NCI-H526 (cell line): ENCODE results near the gene RNF130.
"Not testable (repeated sequence)": the region's sequence is repeated elsewhere in the genome, so short reads cannot be mapped to it uniquely, and the experiment has no call there.

Experiments
- DNase-seq, 2 experiments: peaks; one replicate each; lab custom pipeline; 2025; lab: John Stamatoyannopoulos, UW

RNF130 gene

DNA sequence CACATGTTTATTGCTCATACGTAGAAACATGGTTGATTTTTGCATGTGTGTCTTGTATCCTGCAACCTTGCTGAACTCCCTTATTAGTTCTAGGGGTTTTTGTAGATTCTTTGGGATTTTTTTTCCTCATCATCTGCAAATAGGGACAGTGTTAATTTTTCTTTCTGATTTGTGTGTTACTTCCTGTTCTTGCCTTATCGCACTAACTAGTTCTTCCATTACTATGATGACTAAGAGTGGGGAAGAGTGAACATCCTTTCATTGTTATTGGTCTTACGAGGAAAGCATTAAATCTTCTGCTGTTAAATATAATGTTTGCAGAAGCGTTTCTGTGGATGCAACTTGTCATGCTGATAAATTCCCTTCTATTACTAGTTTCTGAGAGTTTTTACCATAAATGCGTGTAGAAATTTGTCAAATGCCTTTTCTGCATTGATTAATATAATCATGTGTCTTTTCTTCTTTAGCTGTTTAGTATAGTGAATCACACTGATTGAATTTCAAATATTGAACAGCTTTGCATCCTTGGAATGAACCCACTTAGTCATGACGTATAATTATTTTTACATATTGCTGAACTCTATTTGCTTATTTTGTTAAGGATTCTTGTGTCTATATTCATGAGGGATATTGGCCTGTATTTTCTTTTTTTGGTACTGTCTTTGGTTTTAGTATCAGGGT, 32.1 kb upstream of the RNF130 start:
- no peak for DNase-seq

DNA sequence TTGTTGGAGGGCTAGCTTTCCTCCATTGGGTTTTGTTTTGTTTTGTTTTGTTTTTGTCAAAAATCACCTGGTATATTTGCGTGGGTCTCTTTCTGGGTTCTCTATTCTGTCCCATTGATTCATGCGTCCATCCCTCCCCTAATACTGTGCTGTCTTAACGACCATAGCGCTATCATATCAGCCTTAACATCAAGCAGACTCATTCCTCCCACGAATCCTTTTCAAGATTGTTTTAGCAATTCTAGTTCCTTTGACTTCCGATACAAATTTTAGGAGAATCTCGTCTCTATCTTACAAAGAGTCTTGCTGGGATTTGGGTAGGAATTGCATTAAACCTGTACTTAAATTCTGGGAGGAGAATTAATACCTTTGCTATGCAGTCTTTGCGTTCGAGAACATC, 31.1 kb upstream of the RNF130 start:
- no peak for DNase-seq

DNA sequence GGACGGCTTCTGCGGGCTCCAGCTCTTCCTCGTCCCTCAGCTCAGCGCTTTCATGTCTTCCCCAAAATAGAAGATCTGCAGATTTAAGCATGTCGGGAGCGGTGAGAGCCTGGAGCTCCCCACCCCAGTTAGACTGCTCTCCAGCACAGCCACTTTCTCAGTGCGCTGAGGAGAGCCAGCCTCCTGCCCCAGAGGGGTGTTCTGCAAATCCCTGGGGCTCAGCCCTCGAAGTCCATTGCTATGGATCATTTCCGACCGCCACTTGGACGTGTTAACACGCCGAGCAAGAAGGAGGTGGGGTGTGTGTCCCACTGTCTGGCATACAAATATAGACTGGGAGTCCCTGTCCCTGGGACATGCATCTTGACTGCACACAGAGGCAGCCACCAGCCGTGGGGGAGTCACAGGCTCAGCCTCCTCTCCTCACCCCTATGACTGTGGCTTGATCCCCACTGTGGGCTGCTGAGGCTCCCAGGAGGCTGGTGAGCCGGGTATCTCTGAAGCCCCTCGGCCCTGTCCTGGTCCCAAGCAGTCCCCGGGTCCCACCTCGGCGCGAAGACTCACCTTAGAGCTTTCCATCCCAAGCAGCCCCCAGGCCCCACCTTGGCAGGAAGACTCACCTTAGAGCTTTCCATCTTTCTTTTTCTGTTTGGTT, 30.0 kb upstream of the RNF130 start:
- DNase-seq: no peak

DNA sequence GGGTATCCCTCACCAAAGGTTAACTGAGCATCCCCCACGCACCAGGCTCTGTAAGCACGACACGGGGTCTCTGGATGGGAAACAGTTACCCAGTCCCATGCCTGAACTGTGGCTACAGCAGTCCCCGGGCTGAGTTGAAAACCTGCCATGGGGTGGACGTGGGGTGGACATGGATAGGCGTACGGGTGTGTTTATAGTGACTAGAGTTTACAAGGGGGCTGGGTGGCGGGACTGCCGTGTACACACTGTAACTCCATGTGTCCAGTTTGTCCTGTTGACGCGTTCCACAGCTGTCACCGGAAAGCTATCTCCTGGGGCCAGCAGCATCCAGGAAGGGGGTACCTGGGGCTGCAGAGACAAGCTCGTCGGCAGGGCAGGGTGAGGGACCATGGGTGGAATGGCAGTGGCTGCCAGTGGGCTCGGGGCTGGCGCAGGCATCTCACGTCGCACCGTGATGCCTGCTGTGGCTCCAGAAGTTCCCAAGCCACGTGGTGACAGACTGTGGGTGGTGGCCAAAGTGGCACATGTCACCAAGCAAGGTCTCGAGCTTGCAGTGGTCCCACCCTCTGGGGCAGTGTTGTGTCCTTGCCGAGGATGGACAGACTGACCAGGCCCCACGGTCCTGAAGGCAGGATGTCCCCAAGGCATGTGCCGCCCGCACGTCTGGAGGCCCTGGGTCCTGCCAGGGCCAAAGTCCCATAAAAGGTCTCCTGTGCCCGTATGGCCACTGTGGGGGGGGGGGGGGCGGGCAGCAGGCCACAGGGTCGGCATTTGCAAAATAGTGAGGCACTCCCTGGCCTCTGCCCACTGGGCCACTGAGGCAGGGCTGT, 29.3 kb upstream of the RNF130 start:
- no peak for DNase-seq

DNA sequence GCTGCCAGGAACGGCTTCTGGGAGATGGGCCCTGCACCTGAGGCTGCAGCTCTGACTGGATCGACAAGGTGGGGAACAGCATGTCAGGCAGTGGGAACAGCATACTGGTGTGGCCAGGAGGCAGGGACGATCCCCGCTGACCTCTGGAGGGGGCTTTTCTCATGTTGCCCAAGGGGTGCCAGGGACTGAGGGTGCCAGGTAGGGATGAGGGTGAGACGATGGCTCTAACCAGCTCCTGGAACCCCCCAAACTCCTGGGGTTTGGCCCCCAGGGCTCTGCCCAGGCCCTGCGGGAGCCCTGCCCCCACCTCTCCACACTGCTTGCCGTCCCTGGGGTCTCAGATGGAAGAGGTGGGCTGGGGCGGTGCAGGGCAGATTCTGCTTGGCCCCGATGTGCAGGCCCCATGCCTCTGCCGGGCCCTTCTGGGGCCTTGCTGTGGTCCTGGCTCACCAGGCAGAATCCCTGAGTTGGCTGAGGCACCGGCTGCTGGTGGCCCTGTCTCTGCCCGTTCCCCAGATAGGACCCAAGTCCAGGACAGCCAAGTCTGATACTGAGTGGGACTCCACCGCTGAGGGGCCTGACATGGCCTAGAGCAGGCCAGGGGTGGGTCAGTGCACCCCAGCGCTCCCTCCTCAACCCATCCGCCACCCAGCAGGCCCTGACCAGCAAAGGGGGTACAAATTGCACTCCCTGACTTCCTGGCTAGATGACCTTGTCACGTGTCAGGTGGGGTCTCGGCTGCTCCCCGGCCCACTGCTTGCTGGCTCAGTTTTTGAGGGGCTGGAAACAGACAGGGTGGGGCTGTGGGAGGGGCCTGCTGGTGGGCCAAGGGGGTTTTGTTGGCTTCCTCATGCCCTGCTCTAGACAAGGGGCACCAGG, 28.4 kb upstream of the RNF130 start:
- no peak for DNase-seq

DNA sequence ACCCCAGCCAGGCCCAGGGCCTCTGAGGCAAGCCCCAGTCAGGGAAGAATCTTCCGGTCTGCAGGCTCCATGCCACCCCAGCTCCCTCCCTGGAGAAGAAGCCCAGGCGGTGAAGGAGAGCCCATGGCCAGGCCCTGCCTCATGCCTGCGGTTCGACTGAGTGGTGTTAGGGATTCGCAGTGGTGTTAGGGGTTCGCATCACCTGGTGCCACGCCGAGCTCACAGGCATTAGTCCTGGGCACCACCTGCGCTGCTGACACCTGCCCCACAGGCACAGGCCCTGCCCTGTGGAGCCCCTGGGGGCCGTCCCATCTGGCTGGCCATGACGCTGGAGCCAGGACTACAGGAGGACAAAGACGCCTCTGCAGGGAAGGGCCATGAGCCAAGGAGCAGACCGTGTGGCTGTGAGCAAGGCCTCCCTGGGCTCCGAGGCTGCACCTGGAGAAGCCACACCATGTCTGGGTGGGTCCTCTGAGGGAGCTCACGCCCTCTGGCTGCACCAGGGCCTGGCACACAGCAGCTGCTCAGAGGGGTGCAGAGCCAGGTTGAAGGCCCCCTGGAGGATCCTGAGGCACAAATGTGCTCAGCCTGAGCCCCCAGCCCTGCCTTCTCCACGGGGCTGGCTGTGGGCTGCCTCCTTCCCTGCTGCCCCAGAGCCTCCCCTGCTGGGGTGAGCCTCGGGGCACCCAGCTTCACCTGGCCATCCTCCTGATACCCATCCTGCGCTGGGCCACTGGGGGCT, 27.6 kb upstream of the RNF130 start:
- no peak for DNase-seq

DNA sequence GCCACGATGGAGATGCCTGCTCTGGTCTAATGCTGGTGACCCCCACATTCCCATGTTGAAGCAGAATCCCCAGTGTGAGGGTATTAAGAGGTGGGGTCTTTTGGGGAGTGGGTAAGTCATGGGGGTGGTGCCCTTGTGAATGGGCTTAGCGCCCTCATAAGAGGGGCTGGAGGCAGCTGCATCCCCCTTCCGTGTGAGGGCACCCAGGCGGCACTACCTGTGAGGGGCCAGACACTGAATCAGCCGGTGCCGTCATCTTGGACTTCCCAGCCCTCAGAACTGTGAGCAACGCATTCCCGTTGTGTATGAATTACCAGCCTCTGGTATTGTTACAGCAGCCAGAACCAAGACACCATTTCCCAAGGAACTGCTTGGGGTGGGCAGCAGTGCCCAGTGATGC, 27.0 kb upstream of the RNF130 start:
- DNase-seq: no peak

DNA sequence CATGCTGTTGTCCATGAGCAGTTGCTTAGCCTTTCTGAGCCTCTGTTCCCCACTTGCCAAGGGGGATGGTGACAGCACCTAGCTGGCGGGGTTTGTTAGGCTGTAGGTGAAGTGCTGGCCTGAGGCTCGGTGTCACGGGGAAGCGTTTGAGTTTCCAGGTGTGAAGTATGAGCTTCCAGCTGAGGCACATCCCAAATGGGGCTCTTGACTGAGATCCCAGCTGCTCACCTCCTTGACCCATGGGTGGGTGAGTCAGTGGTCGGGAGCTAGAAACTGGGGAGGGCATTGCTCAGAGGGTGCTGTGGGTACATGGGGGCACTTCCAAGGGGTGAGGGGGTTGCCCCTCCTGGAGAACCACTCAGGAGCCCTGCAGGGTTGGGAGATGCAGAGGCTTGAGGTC, 26.4 kb upstream of the RNF130 start:
- no peak for DNase-seq

DNA sequence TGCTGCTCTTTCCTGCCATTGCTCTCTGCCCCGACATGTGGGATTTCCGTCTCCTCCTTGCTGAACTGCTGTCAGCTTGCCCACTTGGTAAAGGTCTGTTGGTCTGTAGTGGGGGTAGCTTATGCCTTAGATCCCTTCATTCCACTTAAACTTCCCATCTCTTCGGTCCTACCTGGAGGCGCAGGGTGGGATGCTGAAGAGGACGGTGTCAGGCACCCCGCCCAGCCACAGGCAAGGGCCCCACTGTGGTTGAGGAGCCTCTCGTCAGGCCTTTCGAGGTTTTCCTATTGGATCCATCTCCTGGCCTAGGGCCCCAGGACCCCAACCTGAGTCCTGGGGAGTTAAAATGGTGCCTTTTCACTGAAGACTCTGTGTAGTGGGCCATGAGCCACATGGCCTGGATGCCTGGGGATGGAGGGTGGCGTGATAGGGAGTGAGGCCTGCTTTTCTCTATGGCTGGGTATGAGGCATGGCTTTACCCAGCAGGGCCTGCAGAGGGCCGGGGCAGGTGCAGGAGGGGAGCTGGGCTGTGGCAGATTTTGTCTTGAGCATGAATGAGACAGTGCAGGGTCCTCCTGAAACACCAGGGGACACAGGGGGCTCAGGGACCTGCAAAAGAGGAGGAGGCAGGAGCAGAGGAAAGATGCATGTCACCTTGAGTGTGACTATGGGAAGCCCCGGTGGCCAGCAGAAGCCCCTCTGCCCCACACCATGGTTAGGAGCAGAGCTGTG, 25.8 kb upstream of the RNF130 start:
- DNase-seq: no peak

DNA sequence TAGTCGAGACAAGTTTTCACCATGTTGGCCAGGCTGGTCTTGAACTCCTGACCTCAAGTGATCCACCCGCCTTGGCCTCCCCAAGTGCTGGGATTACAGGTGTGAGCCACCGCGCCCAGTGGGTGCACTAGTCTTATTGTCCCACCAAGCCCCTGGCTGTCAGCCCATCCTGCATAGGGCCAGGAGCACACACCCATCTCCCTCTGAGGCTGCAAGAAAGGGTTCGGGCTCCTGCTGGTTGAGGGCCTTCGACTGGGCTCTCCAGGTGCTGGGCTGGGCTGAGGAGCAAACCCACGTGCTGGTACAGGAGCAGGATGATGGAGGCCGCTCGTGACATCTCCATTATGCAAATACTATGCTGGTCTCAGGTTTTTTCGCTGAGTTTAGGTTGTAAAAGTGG, 25.1 kb upstream of the RNF130 start:
- no peak for DNase-seq

DNA sequence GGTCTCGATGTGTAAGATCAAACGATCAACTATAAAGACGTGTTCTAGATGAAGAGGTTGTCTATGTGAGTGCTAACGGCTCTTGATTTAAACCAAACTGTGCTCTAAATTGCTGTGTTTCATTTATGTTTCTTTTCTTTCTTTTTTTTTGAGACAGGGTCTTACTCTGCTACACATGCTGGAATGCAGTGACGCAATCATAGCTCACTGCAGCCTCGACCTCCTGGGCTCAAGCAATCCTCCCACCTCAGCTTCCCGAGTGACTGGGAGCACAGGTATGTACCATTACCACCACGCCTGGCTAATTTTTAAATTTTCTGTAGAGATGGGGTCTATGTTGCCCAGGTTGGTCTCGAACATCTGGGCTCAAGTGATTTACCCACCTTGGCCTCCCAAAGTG, 24.0 kb upstream of the RNF130 start:
- DNase-seq: no peak

DNA sequence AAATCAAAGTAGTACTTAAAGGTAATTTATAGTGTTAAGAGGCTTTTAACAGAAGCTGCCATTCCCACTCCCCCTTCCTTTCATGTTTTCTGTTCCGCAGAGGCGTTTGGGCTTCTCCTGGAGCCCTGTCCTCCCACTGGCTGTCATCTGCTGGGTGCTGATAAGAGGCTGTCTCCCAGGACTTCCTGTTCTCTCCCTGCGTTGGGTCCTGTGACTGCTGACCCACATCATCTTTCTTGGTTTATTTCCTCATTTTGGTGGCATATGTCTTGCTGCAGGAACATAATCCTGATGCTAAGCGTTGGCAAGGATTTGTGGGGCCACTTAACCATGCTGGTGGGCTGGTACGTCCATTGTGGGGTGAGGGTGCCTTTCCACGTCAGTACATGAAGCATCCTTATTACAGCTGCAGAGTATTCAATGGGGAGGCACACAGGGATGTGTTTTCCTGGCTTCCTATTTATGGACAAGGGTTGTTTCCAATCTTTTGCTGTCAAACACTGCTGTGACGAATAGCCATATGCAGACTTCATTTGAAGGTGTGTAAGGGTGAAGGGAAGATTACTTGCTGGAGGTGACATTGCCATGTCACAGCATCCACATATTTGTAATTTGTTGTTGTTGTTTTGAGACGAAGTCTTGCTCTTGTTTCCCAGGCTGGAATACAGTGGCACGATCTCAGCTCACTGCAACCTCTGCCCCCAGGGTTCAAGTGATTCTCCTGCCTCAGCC, 22.3 kb upstream of the RNF130 start:
- no peak for DNase-seq

DNA sequence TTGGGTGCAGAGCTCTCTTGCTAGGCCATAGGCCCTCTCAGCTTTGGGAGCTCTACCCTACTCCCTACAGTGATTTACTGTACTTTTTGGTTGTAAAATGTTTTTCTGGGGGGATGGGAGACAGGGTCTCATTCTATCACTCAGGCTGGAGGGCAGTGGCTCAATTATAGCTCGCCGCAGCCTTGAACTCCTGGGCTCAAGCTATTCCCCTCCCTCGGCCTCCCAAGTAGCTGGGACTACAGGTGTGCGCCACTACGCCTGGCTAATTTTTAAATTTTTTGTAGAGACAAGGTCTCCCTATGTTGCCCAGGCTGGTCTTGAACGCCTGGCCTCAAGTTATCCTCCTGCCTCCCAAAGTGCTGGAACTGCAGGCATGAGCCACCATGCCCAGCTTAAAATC, 21.7 kb upstream of the RNF130 start:
- no peak for DNase-seq

DNA sequence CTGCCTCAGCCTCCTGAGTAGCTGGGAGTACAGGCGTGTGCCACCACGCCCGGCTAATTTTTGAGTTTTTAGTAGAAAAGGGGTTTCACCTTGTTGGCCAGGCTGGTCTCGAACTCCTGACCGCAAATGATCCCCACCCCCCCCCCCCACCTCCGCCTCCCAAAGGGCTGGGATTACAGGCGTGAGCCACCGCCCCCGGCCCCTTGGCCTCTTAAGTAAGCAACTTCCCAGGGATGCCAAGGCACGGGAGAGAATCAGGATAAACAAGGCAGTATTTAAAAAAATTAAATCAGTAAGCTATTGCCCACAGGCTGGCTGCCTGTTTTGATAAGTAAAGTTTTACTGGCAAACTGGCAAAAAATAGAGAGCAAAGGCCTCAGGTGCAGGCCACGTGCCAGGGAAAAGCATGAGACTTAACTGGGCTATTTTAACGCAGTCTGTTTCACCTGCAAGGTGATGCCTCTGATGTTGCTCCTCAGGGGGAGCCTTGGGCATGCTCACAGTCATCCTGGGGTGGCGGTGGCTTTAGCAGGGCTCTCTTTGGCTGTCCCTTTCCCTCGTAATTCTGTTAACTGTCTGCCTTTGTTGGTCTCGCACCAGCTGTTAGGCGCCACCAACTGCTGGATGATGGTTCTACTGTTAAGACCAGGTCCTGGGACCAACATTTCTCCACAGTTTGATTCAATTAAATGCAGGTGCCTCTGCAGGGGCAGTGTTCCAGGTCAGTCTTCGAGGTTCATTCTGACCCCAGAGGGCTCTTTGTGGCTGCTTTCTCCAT, 19.4 kb upstream of the RNF130 start:
- DNase-seq: peak; percentile 44 to 63

DNA sequence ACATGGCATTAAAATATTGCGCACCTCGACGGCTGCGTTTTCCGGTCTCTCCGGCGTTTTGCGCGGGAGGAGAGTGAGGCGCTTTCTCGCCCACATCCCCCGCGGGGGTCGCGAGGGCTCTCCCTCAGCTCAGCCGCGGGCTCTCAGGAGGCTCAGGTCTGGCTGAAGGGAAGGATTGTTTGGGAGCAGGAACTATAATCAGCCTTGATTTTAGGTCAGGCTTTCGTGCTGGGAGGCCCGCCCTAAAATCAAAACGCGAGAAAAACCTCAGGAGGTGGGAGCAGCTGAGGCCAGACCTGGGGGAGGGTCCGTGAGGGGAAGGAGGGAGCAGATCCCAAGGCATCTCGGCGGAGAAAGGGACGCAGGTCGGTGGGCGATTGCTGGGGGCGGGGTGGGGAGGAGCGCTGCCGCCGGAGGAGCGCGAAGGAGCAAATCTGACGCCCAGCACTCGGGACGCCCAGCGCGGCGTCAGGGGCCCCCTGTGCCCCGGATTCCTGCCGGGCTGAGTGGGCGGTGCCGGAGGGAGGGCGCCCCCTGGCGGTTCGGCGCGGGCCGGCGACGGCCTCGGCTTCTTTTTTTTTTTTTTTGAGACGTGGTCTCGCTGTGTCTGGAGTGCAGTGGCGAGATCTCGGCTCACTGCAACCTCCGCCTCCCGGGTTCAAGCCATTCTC, 18.7 kb upstream of the RNF130 start:
- DNase-seq: peak; percentile 1 to 54

DNA sequence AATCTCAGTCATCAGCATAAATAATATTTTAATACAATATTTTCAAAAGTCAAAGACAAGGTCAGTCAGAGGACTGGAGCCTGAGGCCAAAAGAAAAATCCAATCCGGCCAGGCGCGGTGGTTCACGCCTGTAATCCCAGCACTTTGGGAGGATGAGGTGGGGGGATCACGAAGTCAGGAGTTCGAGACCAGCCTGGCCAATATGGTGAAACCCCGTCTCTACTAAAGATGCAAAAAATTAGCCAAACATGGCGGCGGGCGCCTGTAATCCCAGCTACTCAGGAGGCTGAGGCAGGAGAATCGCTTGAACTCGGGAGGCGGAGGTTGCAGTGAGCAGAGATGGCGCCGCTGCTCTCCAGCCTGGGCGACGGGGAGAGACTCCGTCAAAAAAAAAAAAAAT, 18.1 kb upstream of the RNF130 start:
- DNase-seq: not testable (repeated sequence)

DNA sequence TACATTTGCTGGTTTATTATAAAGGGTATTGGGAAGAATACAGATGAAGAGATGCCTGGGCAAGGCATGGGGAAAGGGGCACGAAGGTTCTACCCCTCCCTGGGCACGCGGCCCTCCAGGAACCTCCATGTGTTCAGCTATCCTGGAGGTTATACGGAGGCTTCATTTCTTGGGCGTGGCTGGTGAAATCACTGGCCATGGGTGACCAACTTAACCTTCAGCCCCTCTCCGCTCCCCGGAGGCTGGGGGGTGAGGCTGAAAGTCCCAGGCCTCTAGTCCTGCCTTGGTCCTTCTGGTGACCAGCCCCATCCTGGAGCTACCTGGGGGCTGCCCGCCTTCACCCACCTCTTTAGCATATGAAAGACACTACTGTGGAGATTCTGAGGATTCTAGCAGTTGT, 17.0 kb upstream of the RNF130 start:
- DNase-seq: no peak

DNA sequence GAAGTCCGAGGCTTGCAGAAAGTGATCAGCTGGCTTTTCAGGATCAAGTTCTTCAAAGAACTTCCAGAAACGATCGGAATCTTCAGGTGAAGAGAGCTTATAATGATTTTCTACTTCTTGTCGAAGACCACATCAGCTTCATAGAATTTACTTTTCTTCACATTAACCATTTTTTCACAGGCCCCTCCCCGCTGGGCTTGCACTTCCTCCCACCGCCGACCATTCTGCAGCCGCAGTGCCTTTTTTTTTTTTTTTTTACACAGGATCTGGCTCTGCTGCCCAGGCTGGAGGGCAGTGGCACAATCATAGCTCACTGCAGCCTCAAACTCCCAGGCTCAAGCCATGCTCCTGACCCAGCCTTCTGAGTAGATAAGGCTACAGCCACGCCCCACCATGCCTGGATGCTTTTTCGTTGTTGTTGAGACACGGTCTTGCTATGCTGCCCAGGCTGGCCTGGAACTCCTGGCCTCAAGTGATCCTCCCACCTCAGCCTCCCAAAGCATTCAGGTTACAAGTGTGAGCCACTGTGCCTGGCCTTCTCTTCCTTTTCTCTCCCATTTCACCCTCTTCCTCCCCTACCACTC, 15.3 kb upstream of the RNF130 start:
- DNase-seq: no peak
